Measurements from ENCODE around the gene NAA11.

- no peak for TF ChIP-seq EZH2 (IDR thresholded peaks at IDR 0.05; ENCODE audit: low read depth)
- TF ChIP-seq CTCF (conservative IDR thresholded peaks at IDR 0.05), result no peak
These were observed 16.9 kb downstream of the NAA11 start for GRCh38 chr4:79308971-79309370.

All from PC-9 (cell line).